ENCODE measurements around the gene SLC18A3. TPM values are rescaled to one million over a fixed set of nuclear protein-coding genes. Genes with fewer than 3 reads are reported as not detected.

Gene SLC18A3
- total RNA-seq, 1 experiment from 2014 or later = not detected

DNA sequence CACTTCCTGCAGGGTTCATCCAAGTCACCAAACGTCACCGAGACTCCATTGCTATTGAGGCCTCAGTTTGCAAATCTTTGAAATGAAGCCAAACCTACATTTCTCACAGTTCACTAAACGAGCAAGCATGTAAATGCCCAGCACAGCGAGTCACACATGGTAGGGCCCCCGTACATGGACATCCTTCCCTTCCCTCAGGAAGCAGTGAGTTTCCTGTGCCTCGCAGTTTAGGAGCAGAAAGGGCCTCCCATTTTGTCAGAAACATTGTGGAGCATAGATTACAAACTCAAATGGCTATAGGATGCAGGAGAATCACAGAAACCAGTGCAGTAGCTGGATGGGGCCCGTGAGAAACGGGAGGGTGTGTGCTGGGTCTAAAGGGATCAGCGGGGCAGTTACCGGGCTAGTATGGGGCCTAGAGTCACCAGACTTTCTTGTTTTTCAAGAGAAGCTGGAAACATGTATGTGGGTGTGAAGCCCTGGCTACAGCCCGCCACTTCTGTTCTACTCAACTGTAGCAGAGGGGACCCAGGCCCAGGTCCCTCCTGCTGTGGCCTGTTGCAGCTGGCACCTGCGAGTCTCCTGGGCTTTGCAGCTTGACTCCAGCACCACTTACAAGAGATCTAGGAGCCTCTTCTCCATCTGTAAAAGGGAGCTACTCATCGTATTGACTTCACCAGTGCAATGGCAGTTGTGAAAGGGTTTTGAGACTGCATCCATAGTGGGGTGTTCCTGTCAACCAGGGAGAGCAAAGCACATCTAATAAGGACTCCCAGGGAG, 14.2 kb upstream of the SLC18A3 start:
- no peak for DNase-seq (ENCODE audit: low spot score)

DNA sequence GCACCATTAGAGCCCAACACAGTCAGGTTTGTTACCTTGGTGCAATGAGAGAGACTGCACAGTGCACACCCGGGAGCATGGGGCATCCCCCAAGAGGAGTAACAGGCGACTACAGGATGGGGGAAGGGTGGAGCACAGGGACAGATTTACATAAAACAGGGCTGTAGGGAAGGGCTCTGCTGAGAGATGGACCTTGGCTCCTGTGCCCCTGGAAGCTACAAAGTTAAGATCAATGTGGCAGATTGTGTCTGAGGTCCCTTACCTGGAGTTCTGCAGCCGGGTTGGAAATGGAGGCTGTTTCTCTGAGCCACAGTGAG, 13.7 kb upstream of the SLC18A3 start:
- no peak for DNase-seq (ENCODE audit: low spot score)

DNA sequence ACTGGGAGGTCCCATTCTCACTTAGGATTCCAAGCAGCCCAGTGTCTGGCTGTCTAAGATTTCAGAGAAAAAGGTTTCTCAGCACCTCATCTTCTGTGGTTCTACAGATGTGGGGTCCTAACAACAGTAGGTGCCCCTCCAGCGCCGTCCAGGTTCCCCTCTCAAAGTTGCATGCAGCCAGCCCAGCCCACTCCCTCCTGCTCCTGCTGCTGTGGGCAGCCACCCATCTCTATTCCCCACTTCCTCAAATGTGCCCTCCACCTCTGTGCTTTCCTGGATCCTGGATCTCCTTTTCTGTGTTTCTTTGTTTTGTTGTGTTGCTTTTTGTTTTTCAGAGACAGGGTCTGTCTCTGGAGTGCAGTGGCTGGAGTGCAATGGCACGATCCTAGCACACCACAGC, 13.3 kb upstream of the SLC18A3 start:
- DNase-seq (ENCODE audit: low spot score) = no peak

DNA sequence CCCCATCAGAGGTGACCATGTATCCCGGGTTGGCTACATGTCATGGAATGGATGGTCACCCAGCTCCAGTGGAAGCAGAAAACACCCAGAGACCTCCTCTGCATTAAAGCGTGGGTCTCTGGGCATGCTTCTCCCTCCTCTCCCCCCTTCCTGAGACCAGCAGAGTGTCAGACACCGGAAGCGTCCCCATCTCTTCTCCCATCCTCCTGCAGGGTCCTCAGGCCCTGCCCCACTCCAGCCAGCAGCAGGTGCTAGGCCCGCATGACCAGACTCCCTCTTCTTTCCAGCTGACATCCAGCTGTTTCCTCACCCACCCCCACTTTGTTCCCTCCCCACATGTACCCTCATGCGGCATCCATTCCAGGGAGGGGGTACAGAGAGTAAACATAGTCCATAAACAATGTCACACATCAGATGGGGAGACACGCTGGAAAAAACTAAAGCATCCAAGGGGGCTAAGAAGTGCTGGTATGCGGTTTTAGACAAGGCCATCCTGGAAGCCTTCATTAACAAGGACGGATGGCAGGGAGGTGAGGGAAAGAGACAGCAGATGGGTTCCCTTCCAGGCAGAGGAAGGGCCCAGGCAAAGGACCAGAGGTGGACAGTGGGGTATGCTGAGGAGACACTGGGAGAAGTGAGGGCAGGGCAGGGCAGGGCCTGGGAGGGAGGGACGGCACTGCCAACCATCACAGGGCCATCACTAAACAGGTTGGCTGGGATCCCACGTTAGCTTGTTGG, 12.5 kb upstream of the SLC18A3 start:
- DNase-seq (ENCODE audit: low spot score) = no peak

DNA sequence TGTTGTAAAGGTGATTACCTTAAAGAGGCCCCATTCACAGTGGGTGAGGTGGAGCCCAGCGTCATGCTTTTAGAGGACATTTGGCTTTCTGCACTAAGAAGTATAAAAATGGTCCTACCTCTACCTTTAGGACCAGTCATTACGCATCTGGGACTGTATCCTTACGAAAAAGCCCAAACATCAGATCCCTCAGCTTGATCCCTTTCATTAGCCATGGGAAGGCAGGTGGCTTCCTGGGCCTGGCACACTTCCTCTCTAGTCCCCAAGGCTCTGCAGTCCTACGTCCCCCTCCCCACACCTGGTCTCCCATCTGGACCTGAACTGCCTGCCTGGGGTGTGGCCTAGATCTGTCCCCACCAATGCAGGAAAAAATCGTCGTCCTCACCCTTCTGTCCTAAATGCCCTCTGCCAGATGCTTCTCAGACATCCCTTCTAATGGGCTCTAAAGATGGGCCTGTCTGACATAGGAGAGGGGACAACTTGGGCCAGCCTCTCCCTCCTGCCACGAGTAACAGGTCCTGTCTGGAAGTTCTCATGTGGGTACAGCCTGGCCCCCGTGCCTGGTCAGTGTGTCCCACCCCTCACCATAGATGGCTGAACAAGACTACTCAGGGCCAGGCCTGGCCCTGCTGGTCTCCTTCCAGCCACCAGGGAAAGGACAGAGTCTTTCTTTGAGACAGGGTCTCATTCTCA, 11.8 kb upstream of the SLC18A3 start:
- DNase-seq (ENCODE audit: low spot score) = no peak

DNA sequence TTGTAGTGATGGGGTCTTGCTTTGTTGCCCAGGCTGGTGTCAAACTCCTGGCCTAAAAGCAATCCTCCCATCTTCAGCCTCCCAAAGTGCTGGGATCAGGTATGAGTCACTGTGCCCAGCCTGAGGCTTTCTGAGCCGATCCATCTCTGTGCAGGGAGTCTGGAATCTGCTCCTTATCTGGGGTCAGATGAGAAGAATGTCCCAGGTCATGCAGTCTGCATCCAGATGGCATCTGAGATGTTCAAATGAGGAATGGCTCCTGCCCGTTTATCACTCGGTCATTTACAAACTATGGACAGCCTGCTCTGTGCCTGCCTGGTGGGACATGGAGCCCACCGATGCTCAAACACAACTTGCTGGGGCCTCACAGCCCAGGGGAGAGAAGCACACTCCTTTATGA, 11.1 kb upstream of the SLC18A3 start:
- no peak for DNase-seq (ENCODE audit: low spot score)

DNA sequence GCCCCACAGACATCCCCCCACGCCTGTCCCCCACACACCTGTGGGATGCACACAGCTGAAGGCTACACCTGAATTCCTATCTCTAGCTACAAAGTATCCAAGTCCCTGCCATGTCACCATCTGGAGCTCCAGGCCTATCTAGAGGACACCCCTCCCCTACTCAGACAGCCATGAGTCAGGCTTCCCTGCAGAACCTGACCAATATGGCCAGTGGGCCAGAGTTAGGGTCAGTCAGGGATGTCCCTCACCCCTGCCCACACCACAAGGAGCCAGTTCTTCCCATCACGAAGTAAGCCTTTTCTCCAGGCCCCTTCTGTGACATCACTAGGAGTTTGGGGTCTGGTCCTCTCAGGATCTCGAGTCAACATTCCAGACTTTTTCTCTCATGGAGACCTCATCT, 10.6 kb upstream of the SLC18A3 start:
- DNase-seq (ENCODE audit: low spot score) = no peak

DNA sequence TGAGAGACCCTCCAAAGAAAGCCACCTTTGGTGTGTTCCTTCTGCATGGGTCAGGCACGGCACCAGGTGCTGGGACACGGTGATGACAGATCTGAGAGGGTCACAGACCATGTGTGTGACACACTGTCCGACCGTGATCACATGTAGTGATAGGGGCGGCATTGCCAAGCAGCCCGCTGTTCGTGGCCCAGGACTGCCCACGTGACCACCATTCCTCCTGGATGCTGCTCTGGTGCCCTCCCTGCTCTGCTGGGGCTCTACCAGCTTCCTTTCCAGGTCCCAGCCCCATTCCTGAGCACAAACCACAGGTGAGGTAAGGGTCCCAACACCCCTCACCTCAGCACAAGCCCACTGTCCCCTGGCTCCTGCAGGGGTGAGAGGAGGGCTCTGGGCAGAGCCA, 10.1 kb upstream of the SLC18A3 start:
- no peak for DNase-seq (ENCODE audit: low spot score)

DNA sequence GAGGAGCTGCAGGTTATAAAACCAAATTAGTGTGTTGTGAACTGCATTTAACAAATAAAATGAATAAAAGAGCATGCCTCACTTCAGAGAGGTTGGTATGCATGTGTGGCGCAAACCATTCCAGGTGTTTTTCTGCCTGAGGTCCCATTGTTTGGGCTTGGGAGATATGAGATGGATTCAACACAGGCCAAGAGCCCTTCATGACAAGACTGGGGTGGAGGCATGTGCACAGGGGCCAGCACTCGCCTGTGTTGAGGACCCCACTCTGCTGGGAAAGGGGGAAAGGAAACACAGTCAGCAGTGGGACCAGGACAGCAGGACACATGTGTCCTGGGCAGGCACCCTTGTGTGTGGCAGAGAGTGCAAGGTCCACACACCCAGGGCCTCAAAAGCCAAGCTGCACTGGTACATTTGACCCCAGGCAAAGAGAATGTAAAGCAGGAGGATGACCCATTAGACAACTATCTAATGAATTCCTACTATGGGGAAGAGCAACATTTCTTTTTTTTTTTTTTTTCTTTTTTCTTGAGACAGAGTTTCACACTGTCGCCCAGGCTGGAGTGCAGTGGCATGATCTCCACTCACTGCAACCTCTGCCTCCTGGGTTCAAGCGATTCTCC, 9.2 kb upstream of the SLC18A3 start:
- DNase-seq (ENCODE audit: low spot score) = no peak

DNA sequence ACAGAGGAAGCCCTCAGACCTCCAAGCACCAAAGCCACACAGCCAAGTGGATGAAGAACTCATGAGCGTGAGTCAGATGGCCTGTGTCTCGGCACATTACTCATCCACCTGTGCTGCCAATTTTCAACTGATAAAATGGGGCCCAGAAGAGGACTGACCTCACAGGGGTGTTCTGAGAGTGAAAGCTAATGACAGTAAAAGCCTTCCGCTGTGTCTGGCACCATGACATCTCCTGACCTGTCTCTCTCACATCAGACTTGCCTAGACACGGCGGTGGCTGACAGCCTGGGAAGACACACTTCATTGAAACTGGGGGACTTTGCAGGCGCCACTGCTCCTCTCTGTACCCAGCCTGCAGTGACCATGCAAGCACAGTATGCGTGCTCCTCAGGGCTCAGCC, 8.3 kb upstream of the SLC18A3 start:
- no peak for DNase-seq (ENCODE audit: low spot score)

DNA sequence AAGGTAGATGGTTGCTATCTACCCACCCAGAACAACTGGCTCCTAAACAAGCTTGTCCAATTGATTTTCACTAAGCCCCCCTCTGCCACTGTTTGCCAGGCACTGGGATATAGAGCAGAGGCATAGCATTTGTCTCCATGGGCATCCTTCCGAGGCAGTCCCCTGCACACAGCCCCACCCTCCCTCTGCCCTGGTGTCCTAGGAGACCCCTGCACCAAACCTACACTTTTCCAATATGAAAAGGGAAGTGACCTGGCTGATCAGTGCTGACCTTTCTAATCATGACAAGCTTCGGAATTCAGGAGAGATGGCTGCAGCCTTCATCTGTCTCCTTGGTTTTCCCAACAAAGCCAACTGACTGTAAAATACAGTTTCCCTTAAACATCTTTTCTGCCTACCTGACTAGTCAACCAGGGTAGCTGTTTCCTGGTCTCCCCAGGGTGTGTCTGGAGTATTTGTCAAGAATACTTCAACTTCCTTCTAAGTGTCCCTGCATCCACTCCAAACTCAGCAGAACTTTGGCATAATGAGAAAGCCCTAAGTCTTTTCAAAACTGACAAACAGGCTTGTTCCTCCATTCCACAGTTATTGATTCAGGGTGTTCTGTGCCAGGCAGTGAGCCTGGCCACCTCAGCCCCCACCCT, 7.6 kb upstream of the SLC18A3 start:
- no peak for DNase-seq (ENCODE audit: low spot score)

DNA sequence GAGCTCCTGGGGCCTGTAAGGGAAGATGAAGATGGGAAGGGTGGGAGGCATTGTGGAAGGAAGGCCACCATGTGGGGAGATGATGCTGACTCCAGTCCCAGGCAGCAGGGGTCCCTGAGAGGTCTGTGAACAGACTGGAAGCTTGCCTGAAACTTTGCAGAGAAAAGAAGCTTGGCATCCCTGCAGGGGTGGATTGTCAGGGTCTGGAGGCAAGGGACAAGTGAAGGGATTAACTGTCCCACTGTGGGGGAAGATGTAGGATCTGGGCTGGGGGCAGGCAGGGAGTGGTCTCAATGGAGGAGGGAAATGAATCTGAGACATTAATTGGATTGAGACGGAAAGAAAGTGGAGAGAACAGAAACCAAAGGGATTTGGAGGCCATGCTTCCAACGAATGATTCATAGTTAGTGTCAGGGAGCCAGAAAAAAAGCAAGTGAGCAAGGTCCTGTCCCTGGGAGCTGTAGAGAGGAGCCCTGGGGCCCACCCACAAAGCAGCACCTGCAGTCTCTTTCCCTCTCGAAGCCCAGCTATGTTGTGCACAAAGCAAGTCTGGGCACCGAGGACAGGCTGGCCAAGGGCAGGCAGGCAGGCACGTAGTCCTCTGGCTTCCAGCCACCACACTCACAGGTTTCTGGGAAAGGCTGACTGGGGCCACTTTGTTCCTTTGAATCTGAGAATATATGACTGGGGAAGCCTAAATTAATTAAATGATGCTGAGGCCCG, 4.7 kb upstream of the SLC18A3 start:
- no peak for DNase-seq (ENCODE audit: low spot score)

DNA sequence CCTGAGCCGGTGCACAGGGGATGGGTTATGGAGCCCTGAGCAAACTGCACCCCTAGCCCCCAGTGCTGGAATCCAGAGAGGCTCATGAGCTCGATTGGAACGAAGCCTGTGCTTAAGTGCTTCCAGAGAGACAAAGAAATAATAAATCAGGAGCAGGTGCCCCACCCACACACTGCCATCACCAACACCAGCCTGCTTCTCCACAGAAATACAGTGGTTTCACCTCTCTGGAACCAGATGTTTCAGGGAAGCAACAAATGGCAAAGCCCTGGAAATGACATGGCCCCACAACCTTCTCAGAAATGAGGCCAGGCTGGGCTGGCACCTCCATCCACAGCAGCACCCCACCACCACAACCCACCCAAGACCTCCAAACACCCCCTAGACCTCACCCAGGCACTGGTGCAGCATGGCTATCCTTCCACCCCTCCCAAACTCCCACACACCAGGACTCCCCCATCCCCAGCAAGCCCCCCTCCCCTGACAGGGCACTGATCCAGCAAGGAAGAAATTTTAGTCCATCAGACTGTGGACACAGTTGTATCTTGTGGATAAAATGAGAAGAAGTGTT, 4.1 kb upstream of the SLC18A3 start:
- DNase-seq (ENCODE audit: low spot score) = no peak

DNA sequence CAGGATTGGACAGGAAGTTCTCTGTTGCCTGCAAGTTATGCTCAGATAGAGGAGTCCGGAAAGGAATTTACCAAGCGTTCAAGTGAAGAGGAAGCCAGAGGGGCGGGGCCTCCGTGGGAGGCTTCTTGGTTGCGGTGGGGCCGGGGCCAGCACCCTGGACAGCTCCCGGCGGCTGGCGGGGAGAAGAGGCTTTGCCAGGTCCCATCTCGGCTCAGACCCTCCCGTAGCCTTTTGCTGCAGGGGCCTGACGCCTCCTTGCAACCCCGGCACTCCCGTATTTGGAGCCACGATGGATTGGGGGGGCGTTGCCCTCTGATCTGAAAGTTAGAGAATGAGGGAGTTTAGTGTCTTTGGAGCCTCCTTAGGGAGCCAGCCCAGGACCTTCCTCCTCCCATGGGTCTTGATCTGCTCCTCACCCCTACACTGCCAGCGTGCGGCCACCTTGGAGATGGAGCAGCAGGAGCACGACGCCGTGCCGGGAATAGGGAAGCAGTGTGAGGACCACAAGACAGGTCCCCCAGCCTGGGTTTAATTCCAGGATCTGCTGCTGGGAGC, 3.1 kb upstream of the SLC18A3 start:
- DNase-seq (ENCODE audit: low spot score) = peak; percentile 34

DNA sequence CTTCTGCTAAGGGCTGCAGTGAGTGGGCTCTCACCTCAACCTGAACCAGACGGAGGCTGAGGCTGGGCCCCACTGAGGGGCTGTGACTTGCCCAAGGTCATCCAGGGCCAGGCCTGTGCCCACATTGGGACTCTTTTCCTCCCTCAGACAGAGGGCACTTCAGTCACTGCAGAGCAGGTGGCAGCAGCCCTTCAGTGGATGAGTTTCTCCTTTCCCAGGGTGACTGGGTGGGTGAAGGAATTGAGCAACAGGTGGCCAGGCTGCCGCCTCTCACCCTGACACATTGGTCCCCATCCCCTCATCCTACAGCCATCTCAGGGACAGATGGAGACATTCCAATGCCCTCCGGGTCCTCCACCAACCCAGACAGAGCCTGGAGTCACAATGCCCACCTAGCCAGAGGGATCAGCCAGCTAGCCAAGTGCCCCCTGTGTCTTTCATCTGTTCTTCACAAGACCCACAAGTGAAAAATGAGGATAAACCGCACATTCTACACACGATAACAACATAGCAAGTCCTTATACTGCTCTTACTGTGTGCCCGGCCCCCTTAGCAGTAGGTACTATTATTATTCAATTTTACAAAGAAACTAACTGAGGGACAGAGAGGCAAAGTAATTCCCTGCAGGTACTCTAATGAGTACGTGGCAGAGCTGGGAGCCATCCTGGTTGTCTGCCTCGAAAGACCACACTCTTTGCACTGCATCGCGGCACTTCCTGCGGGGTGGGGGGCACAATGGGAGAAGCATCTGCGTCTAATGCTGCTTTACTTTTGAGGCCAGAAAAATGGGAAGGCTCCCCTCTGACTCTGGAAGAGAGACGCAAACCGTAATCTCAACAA, 1.7 kb upstream of the SLC18A3 start:
- DNase-seq (ENCODE audit: low spot score) = no peak

DNA sequence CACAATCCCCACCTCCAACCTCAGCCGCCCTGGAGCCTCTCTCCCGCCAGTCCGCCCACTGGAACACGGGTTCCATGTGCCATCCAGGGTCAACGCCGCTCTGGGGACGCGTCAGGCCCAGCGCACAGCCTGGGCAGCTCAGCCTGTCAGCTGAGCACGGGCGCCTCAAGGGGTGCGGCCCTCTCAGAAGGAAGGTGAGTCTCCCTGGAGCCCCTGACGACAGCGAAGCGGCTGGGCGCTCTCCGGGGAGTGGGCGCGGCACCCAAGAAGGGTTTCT, 1.2 kb upstream of the SLC18A3 start:
- DNase-seq (ENCODE audit: low spot score) = no peak

DNA sequence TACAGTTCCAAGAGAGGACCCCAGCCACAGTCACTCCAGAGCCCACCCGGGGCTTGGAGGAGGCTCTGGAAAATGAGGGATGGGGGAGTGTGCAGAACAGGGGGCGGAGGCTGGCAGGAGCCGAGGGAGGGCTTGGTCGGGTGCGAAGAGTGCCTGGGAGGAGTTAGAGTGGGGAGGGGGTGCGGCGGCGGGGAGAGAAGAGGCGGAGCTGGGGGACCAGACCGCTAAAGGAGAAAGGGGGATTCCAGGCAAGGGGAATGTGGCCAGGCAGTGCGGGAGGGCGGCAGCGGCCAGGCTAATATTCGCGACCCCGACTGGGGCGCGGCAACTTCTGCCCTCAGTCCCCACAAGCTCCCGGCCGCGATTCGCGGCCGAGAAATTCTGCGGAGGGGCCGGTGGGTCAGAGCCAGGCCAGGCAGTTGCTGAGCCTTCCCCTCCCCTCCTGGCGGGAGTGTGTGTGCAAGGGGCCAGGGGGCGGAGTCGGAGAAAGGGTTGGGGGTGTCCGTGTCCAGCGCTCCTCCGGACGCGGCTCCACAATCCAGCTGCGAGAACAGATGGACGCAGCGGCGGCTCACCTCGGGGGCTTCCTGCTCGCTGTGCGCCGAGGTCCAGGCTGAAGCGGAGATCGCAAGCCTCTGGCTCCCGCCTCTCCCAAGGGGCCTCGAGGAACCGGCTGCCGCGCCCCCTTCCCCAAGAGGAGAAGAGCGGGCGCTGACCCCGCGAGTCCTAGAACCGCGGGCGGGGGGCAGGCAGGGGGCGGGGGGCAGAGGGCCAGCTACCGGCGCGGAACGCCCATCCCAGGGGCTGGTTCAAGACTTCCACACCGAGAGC, 612 bp upstream of the SLC18A3 start:
- DNase-seq (ENCODE audit: low spot score) = no peak

DNA sequence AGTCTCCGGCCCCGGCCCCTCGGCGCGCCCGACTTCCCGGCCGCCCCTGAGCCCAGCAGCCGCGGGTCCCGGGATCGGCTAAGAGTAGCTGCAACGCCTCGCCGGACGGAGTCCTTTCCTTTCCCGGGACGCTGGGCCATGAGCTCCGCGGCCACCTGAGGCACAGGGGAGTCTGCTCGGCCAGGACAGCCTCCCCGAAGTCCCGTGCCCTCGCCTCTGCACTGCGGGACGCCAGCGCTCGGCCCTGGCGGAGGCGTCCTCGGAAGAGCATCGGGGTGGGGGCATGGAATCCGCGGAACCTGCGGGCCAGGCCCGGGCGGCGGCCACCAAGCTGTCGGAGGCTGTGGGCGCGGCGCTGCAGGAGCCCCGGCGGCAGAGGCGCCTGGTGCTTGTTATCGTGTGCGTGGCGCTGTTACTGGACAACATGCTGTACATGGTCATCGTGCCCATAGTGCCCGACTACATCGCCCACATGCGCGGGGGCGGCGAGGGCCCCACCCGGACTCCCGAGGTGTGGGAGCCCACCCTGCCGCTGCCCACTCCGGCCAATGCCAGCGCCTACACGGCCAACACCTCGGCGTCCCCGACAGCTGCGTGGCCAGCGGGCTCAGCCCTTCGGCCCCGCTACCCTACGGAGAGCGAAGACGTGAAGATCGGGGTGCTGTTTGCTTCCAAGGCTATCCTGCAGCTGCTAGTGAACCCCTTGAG, 502 bp downstream of the SLC18A3 start:
- DNase-seq (ENCODE audit: low spot score) = no peak

All from H4 (cell line).